Measurements from ENCODE around the gene RPS21. TPM values are rescaled to one million over a fixed set of nuclear protein-coding genes. Genes with fewer than 3 reads are reported as not detected.

Gene RPS21
- total and polyA plus RNA-seq, 2 of the 4 experiments (the other 2 are of a cell fraction), result 2,710 to 4,298 TPM

DNA sequence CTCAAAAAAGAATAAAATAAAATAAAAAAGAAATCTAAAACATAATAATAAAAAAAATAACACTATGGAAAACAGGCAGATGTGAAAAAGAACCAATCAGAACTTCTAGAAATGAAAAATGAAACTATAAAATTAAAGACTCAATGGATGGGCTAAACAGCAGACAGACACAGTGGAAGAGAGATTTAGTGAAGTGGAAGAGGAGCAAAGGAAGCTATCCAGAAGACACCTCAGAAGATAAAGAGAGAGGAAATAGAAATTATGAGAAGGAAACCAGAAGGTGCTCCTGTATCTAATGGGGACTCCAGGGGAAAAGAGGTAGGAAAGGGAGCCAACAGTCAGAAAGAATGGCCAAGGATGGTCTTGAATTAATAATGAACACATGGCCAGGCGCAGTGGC is 38.3 kb upstream of the RPS21 start:
- H3K79me1 ChIP-seq (ENCODE audit: low read depth in 1 of 2, low read length in 2 of 2), result no peaks in the 10 kb centered on the region
- no peaks in the 10 kb centered on the region; the same call in 1 of the 2 replicates for H3K4me1 ChIP-seq (ENCODE audit: control insufficient read depth, insufficient read depth, low read length)
- H2BK120ac ChIP-seq (ENCODE audit: low read depth, low read length), result no peak overlapping the region
- no peak overlapping the region for H3K4me2 ChIP-seq (ENCODE audit: low read depth, low read length)
- H2BK15ac ChIP-seq (ENCODE audit: low read depth, low read length), result no peak overlapping the region
- H3K9me3 ChIP-seq (ENCODE audit: control insufficient read depth, insufficient read depth, low read length), result no peaks in the 10 kb centered on the region
- no peak overlapping the region for H3K27ac ChIP-seq (ENCODE audit: insufficient read depth, low read length)
- no peak overlapping the region for H2BK20ac ChIP-seq (ENCODE audit: low read depth, low read length)
- intact Hi-C loops (cut with micrococcal nuclease) (no loop called here), in situ Hi-C loops (cut with MboI; ENCODE audit: low sequenced_read_pairs) (no loop called here), dilution Hi-C loops (cut with HindIII; ENCODE audit: low sequenced_read_pairs, unreplicated experiment) (no loop called here)
- H3K27me3 ChIP-seq (ENCODE audit: control insufficient read depth, insufficient read depth, low read length), result no peaks in the 10 kb centered on the region
- H3K18ac ChIP-seq (ENCODE audit: low read depth, low read length), result no peak overlapping the region
- H2AK9ac ChIP-seq (replicated peaks; ENCODE audit: low read depth, low read length, poor library complexity), result no peak overlapping the region
- H3K9ac ChIP-seq (ENCODE audit: low read depth, low read length), result no peak overlapping the region
- H3K23ac ChIP-seq (ENCODE audit: low read depth, low read length), result no peak overlapping the region
- no CpG with 5 or more reads among the region's 1 CpG for WGBS, 2 experiments (ENCODE audit: extremely low coverage in 2 of 2, insufficient read length in 1 of 2)
- no TSS peak for BruUV-seq (replicated peaks)
- ATAC-seq (ENCODE audit: low read depth) (no peak), DNase-seq (no peak)
- H4K20me1 ChIP-seq (ENCODE audit: insufficient read depth, low read length), result no peaks in the 10 kb centered on the region
- ChIA-PET CTCF (no interaction called here), POLR2A (ENCODE audit: unreplicated experiment) (interaction anchor here (0.6 kb wide), 1 partner anchor 67 kb away, joined by 4 read pairs; no protein-coding TSS in a partner anchor)
- H2BK5ac ChIP-seq (ENCODE audit: low read depth, low read length, poor library complexity, severe bottlenecking), result no peak overlapping the region
- H3K14ac ChIP-seq (replicated peaks; ENCODE audit: low read depth, low read length), result no peak overlapping the region
- no peak overlapping the region for H4K5ac ChIP-seq (ENCODE audit: low read depth, low read length)
- H2AK5ac ChIP-seq (ENCODE audit: low read depth, low read length), result no peak overlapping the region
- TF ChIP-seq BHLHE40 (IDR thresholded peaks at IDR 0.05; ENCODE audit: low read depth, low read length) (no peak), MXI1 (IDR thresholded peaks at IDR 0.05; ENCODE audit: borderline replicate concordance, low read depth, low read length) (no peak)
- H3K56ac ChIP-seq (ENCODE audit: extremely low read depth, insufficient read depth, low read length), result no peak overlapping the region
- peaks cover 9% of the 10 kb centered on the region; the same call in 1 of the 2 replicates for H3K36me3 ChIP-seq (ENCODE audit: control insufficient read depth, insufficient read depth, low read length)
- H4K91ac ChIP-seq (ENCODE audit: insufficient read depth, low read depth, low read length), result no peak overlapping the region
- H3K4me3 ChIP-seq (ENCODE audit: insufficient read depth, low read depth, low read length), result no peak overlapping the region
- H4K8ac ChIP-seq (ENCODE audit: low read depth in 2 of 2, low read length in 2 of 2), result no peak overlapping the region
- peaks cover 2% of the 10 kb centered on the region; the same call in 1 of the 2 replicates for H3K9me1 ChIP-seq (ENCODE audit: insufficient read depth, low read length)
- no peak overlapping the region for H2AFZ ChIP-seq (replicated peaks; ENCODE audit: low read length, poor library complexity)
- H3K4ac ChIP-seq (ENCODE audit: low read depth, low read length), result no peak overlapping the region

Data from IMR-90 (cell line).